Calu3 (cell line): Measurements from ENCODE around the gene PAX4. TPM values are rescaled to one million over a fixed set of nuclear protein-coding genes. Genes with fewer than 3 reads are reported as not detected.

Experiments
- BruUV-seq: library from RNA; stranded (reverse); fragments of 400-500 nt; replicated peaks from 2 replicates; lab custom pipeline; 2021; lab: Mats Ljungman, UMichigan
- CTCF ChIA-PET: fragments of 300-600 bp; sonication (Branson Sonifier 250); formaldehyde crosslinking; loops from one replicate; lab custom pipeline; 2022; ENCODE audit warnings: antibody characterized with exemption; lab: Charles Lee
- DNase-seq: peaks from one replicate; pipeline ENCODE4 v3.0.0; 2022
- H3K27ac Mint-ChIP-seq: one replicate; pipeline ENCODE4 v1.8.0; 2022; ENCODE audit warnings: mixed read lengths; ENCODE audit not compliant: unreplicated experiment
- H3K27me3 Mint-ChIP-seq: one replicate; pipeline ENCODE4 v1.8.0; 2022; ENCODE audit warnings: mixed read lengths; ENCODE audit not compliant: unreplicated experiment
- H3K36me3 Mint-ChIP-seq: one replicate; pipeline ENCODE4 v1.8.0; 2022; ENCODE audit warnings: mild to moderate bottlenecking, moderate library complexity, mixed read lengths; ENCODE audit not compliant: insufficient read depth, unreplicated experiment
- H3K4me1 Mint-ChIP-seq: one replicate; pipeline ENCODE4 v1.8.0; 2022; ENCODE audit warnings: mild to moderate bottlenecking, low read depth, mixed read lengths; ENCODE audit not compliant: unreplicated experiment
- H3K4me3 Mint-ChIP-seq: one replicate; pipeline ENCODE4 v1.8.0; 2022; ENCODE audit warnings: mild to moderate bottlenecking, low read depth, moderate library complexity, mixed read lengths; ENCODE audit not compliant: unreplicated experiment
- H3K9me3 Mint-ChIP-seq: one replicate; pipeline ENCODE4 v1.8.0; 2022; ENCODE audit warnings: low read depth, mixed read lengths; ENCODE audit not compliant: unreplicated experiment
- CTCF ChIP-seq: fragments of 200-600 bp; IDR thresholded peaks from one replicate; pipeline ENCODE4 v1.8.0; 2022; ENCODE audit warnings: antibody characterized with exemption; ENCODE audit not compliant: unreplicated experiment
- intact Hi-C: fragments of 100-400 bp; cut with micrococcal nuclease; formaldehyde crosslinking; loops from one replicate; pipeline ENCODE4 v1.10.0; 2022; ENCODE audit not compliant: unreplicated experiment
- total RNA-seq: library from RNA; stranded (reverse); gene quantifications from 2 replicates; pipeline ENCODE4 v1.2.3, GENCODE V29; 2022

The PAX4 gene
- total RNA-seq, 1 experiment from 2014 or later, result not detected

- Mint-ChIP-seq H3K4me1 (no peaks in the 10 kb centered on the region), H3K36me3 (no peaks in the 10 kb centered on the region), H3K9me3 (peaks cover 5% of the 10 kb centered on the region), H3K4me3 (no peak overlapping the region), H3K27me3 (peaks cover 100% of the 10 kb centered on the region), H3K27ac (no peak overlapping the region)
- no peak for TF ChIP-seq CTCF
- CTCF ChIA-PET, result no interaction called here
- DNase-seq, result no peak
- intact Hi-C loops, result no loop called here
- no TSS peak for BruUV-seq
These were observed 1.2 kb downstream of the PAX4 start for GRCh38 chr7:127616724-127617123.

- no peak overlapping the region for H3K4me3 Mint-ChIP-seq
- no peak for TF ChIP-seq CTCF
- no TSS peak for BruUV-seq
- DNase-seq, result no peak
- H3K36me3 Mint-ChIP-seq, result no peaks in the 10 kb centered on the region
- CTCF ChIA-PET, result no interaction called here
- H3K4me1 Mint-ChIP-seq, result no peaks in the 10 kb centered on the region
- intact Hi-C loops, result no loop called here
- no peak overlapping the region for H3K27ac Mint-ChIP-seq
- H3K27me3 Mint-ChIP-seq, result peaks cover 76% of the 10 kb centered on the region
- H3K9me3 Mint-ChIP-seq, result peaks cover 5% of the 10 kb centered on the region
These were observed 5.7 kb downstream of the PAX4 start for GRCh38 chr7:127612263-127612662.

- no peak overlapping the region for H3K4me3 Mint-ChIP-seq
- H3K4me1 Mint-ChIP-seq, result no peaks in the 10 kb centered on the region
- H3K36me3 Mint-ChIP-seq, result no peaks in the 10 kb centered on the region
- peaks cover 47% of the 10 kb centered on the region for H3K27me3 Mint-ChIP-seq
- BruUV-seq, result no TSS peak
- TF ChIP-seq CTCF, result no peak
- no peak overlapping the region for H3K27ac Mint-ChIP-seq
- intact Hi-C loops, result no loop called here
- CTCF ChIA-PET, result interaction anchor here (0.7 kb wide), 1 partner anchor 125 kb away, joined by 4 read pairs; no protein-coding TSS in a partner anchor
- H3K9me3 Mint-ChIP-seq, result peaks cover 5% of the 10 kb centered on the region
- DNase-seq, result no peak
These were observed 8.6 kb downstream of the PAX4 start for GRCh38 chr7:127609297-127609696.

- Mint-ChIP-seq H3K27me3 (peaks cover 38% of the 10 kb centered on the region), H3K4me3 (no peak overlapping the region), H3K36me3 (no peaks in the 10 kb centered on the region), H3K4me1 (no peaks in the 10 kb centered on the region), H3K9me3 (peaks cover 8% of the 10 kb centered on the region), H3K27ac (no peak overlapping the region)
- no peak for DNase-seq
- no peak for TF ChIP-seq CTCF
- CTCF ChIA-PET, result no interaction called here
- BruUV-seq, result no TSS peak
- intact Hi-C loops, result no loop called here
These were observed 9.5 kb downstream of the PAX4 start for GRCh38 chr7:127608446-127608845.
